ENCODE data around the gene MGAT5.

Gene MGAT5

DNA sequence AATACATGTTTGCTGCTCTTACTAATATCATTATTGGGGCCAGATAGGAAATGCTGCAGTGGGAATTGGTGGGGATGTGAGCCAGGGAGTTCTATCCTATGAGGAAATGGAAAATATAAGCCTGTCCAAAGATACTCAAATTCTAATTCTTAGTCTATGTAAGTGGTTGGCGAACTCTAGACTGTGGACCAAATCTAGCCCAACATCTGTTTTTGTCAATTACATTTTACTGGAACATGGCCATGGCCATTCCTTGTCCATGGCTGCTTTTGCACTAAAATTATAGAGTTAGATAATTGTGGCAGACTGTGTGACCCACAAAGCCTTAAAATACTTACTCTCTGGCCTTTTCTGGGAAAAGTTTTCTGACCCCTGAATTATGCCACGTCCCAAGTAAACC, 113.3 kb downstream of the MGAT5 start:
- no peaks in the 10 kb centered on the region for H4K20me1 ChIP-seq (ENCODE audit: insufficient read depth)
- no peaks in the 10 kb centered on the region for H3K79me2 ChIP-seq (ENCODE audit: insufficient read depth, low read depth)
- H3K27ac ChIP-seq, result no peak overlapping the region
- peaks cover 22% of the 10 kb centered on the region for H3K4me1 ChIP-seq (ENCODE audit: low read depth, poor library complexity, severe bottlenecking)
- no peak overlapping the region for H2AFZ ChIP-seq (ENCODE audit: low read depth)
- H3K4me2 ChIP-seq, result no peak overlapping the region
- no peak overlapping the region for H3K4me3 ChIP-seq (IDR thresholded peaks at IDR 0.05; ENCODE audit: insufficient read depth, low read depth, low read length)
- H3K9ac ChIP-seq, result no peak overlapping the region
- no peaks in the 10 kb centered on the region for H3K27me3 ChIP-seq (ENCODE audit: insufficient read depth, low read depth)
- no peaks in the 10 kb centered on the region for H3K36me3 ChIP-seq (ENCODE audit: insufficient read depth)
- TF ChIP-seq, protein P1, sequence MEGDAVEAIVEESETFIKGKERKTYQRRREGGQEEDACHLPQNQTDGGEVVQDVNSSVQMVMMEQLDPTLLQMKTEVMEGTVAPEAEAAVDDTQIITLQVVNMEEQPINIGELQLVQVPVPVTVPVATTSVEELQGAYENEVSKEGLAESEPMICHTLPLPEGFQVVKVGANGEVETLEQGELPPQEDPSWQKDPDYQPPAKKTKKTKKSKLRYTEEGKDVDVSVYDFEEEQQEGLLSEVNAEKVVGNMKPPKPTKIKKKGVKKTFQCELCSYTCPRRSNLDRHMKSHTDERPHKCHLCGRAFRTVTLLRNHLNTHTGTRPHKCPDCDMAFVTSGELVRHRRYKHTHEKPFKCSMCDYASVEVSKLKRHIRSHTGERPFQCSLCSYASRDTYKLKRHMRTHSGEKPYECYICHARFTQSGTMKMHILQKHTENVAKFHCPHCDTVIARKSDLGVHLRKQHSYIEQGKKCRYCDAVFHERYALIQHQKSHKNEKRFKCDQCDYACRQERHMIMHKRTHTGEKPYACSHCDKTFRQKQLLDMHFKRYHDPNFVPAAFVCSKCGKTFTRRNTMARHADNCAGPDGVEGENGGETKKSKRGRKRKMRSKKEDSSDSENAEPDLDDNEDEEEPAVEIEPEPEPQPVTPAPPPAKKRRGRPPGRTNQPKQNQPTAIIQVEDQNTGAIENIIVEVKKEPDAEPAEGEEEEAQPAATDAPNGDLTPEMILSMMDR (conservative IDR thresholded peaks at IDR 0.05; ENCODE audit: low read depth, low read length), result no peak

DNA sequence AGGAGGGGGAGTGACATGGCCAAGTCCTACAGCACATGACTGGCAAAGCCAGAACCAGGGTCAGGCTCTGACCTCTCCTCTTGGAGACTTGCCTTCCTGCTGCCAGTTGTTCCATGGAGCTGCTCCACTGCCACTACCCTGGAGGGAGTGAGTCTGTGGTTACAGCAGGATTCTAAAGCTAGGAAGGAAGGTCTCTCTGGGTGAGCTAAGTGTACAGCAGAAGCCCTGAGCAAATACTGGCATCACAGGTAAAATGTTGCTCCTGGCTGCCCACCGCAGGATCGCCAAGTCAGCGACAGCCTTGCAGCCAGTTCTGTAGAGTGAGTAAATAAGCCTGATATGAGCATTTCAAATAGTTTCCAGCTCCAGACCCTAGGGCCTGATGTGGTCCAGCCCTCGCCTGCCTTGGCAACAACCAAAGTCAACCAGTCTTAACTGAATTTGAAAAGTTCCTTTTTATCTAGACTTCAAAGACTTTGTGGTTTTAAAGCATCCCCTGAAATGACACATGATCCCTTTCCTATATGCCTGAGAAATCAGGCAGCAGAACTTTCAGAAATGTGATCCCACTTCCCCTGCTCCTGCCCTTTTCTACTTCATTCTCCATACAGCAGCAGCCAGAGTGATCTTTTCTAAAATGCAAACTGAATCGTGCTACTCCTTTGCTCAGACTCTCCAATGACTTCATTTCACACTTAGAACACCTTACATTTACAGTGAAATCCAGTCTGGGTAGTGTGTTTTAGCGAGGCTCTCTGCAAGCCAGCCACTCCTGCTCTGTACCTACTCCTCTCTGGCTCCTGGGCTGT, 114.3 kb downstream of the MGAT5 start:
- Histone ChIP-seq H3K4me1 (ENCODE audit: low read depth, poor library complexity, severe bottlenecking) (peaks cover 22% of the 10 kb centered on the region), H3K4me3 (IDR thresholded peaks at IDR 0.05; ENCODE audit: insufficient read depth, low read depth, low read length) (no peak overlapping the region), H3K9ac (no peak overlapping the region), H3K36me3 (ENCODE audit: insufficient read depth) (no peaks in the 10 kb centered on the region), H3K27me3 (ENCODE audit: insufficient read depth, low read depth) (no peaks in the 10 kb centered on the region), H3K79me2 (ENCODE audit: insufficient read depth, low read depth) (no peaks in the 10 kb centered on the region), H3K4me2 (no peak overlapping the region), H2AFZ (ENCODE audit: low read depth) (no peak overlapping the region), H3K27ac (no peak overlapping the region), H4K20me1 (ENCODE audit: insufficient read depth) (no peaks in the 10 kb centered on the region)
- TF ChIP-seq, protein P1 (conservative IDR thresholded peaks at IDR 0.05; ENCODE audit: low read depth, low read length), result no peak

DNA sequence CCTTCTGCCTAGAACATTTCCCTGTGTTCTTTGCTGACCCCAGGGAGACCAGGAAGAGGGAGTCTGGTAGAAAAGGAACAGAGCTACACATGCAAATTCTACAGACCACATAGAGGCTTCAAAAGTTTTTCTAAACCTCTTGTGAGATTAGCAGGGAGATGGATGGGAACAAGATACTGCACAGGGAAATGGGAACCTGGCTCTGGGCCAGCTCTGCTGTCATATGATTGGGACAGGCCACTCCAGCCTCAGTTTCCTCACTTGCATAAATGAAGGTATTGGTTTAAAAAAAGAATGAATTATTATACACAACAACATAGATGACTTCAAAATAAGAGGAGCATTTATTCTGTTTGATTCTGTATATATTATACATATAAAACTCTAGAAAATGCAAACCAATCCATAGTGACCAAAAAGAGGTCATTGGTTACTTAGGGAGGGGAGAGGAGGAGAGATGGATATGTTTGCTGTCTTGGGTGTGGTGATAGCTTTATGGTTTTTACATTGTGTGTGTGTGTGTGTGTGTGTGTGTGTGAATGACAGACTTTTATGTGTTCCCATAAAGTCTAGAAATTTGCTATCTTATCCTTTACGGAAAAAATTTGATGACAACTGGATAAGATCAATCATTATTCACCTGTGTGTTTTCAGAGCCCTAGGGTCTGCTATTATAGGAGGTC, 115.5 kb downstream of the MGAT5 start:
- Histone ChIP-seq H3K9ac (no peak overlapping the region), H3K4me3 (IDR thresholded peaks at IDR 0.05; ENCODE audit: insufficient read depth, low read depth, low read length) (no peak overlapping the region), H2AFZ (ENCODE audit: low read depth) (no peak overlapping the region), H3K79me2 (ENCODE audit: insufficient read depth, low read depth) (no peaks in the 10 kb centered on the region), H4K20me1 (ENCODE audit: insufficient read depth) (no peaks in the 10 kb centered on the region), H3K27ac (no peak overlapping the region), H3K4me2 (no peak overlapping the region), H3K4me1 (ENCODE audit: low read depth, poor library complexity, severe bottlenecking) (peaks cover 22% of the 10 kb centered on the region), H3K36me3 (ENCODE audit: insufficient read depth) (no peaks in the 10 kb centered on the region), H3K27me3 (ENCODE audit: insufficient read depth, low read depth) (no peaks in the 10 kb centered on the region)
- TF ChIP-seq, protein P1 (conservative IDR thresholded peaks at IDR 0.05; ENCODE audit: low read depth, low read length), result no peak

DNA sequence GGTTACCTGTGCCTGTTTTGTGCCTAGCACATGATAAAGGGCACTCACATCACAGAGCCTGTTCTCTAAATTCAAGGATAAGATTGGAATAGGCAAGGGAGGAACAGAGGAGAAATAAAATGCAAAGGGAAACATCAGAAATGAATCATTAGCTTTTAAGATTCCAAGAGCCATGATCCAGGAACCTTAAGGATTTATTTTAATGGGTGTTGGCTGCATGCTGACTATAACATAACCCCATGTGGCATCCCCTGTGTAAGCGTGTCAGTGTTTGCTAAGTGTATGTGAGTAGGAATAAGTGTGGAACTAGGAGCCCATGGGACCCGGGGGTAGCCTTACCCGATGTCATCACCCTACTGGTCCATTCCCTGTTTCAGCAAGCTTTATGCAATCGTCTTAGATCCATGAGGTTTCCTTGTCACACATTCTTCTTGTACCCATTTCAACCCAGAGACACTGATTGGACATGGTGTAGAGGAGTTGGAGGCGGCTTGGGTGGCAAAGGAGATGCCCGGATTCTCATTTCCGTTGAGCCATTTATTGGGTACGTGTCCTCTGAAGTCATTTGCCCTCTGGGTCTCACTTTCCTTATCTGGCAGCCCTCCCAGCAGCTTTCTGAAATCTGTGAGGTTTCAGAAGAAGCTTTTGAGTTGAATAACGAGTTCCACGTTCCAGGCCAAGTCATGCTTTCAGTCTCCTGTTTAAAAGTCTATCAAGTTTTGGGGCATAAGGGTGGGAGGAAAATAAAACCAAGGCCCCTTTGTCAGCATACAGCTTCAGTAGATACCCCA, 117.0 kb downstream of the MGAT5 start:
- no peak overlapping the region for H3K27ac ChIP-seq
- H4K20me1 ChIP-seq (ENCODE audit: insufficient read depth), result no peaks in the 10 kb centered on the region
- H3K4me1 ChIP-seq (ENCODE audit: low read depth, poor library complexity, severe bottlenecking), result peaks cover 22% of the 10 kb centered on the region
- H3K27me3 ChIP-seq (ENCODE audit: insufficient read depth, low read depth), result no peaks in the 10 kb centered on the region
- H3K9ac ChIP-seq, result no peak overlapping the region
- H3K4me2 ChIP-seq, result no peak overlapping the region
- no peak overlapping the region for H2AFZ ChIP-seq (ENCODE audit: low read depth)
- H3K79me2 ChIP-seq (ENCODE audit: insufficient read depth, low read depth), result no peaks in the 10 kb centered on the region
- TF ChIP-seq, protein P1 (conservative IDR thresholded peaks at IDR 0.05; ENCODE audit: low read depth, low read length), result no peak
- no peak overlapping the region for H3K4me3 ChIP-seq (IDR thresholded peaks at IDR 0.05; ENCODE audit: insufficient read depth, low read depth, low read length)
- H3K36me3 ChIP-seq (ENCODE audit: insufficient read depth), result no peaks in the 10 kb centered on the region
